Measurements from ENCODE around the gene NUP160.
"Not testable (repeated sequence)": the region's sequence is repeated elsewhere in the genome, so short reads cannot be mapped to it uniquely, and the experiment has no call there.

The NUP160 gene

GRCh38 chr11:47881145-47881544, 33.0 kb upstream of the NUP160 start:
- no peak for TF ChIP-seq EZH2 (IDR thresholded peaks at IDR 0.05)
- no peak for TF ChIP-seq FOXP2 (optimal IDR thresholded peaks at IDR 0.05; ENCODE audit: control extremely low read depth, extremely low read length, insufficient read depth)
- no peak for TF ChIP-seq POLR2AphosphoS5 (IDR thresholded peaks at IDR 0.05; ENCODE audit: borderline replicate concordance, low read depth, low read length)
- no peak for DNase-seq (ENCODE audit: low read depth, low spot score)
- Histone ChIP-seq H3K9me3 (ENCODE audit: low read depth, low read length) (no peaks in the 10 kb centered on the region), H3K9ac (ENCODE audit: insufficient read length) (no peak overlapping the region), H3K4me3 (no peak overlapping the region), H3K36me3 (ENCODE audit: insufficient read depth, low read length) (no peaks in the 10 kb centered on the region), H3K27ac (no peak overlapping the region)

- DNase-seq (ENCODE audit: low read depth, low spot score) = no peak
- no peaks in the 10 kb centered on the region for H3K9me3 ChIP-seq (ENCODE audit: low read depth, low read length)
- TF ChIP-seq FOXP2 (optimal IDR thresholded peaks at IDR 0.05; ENCODE audit: control extremely low read depth, extremely low read length, insufficient read depth) = no peak
- no peak for TF ChIP-seq EZH2 (IDR thresholded peaks at IDR 0.05)
- no peak for TF ChIP-seq POLR2AphosphoS5 (IDR thresholded peaks at IDR 0.05; ENCODE audit: borderline replicate concordance, low read depth, low read length)
- H3K4me3 ChIP-seq = no peak overlapping the region
- no peak overlapping the region for H3K9ac ChIP-seq (ENCODE audit: insufficient read length)
- H3K36me3 ChIP-seq (ENCODE audit: insufficient read depth, low read length) = no peaks in the 10 kb centered on the region
- H3K27ac ChIP-seq = no peak overlapping the region
These were observed 31.4 kb upstream of the NUP160 start for GRCh38 chr11:47879259-47880158.

GRCh38 chr11:47875858-47876257, 27.7 kb upstream of the NUP160 start:
- not testable (repeated sequence) for H3K36me3 ChIP-seq (ENCODE audit: insufficient read depth, low read length); H3K4me3 ChIP-seq; H3K9me3 ChIP-seq (ENCODE audit: low read depth, low read length); H3K27ac ChIP-seq; DNase-seq (ENCODE audit: low read depth, low spot score); H3K9ac ChIP-seq (ENCODE audit: insufficient read length)

- H3K4me3 ChIP-seq = no peak overlapping the region
- H3K36me3 ChIP-seq (ENCODE audit: insufficient read depth, low read length) = no peaks in the 10 kb centered on the region
- TF ChIP-seq EZH2 (IDR thresholded peaks at IDR 0.05) (no peak), FOXP2 (optimal IDR thresholded peaks at IDR 0.05; ENCODE audit: control extremely low read depth, extremely low read length, insufficient read depth) (no peak), POLR2AphosphoS5 (IDR thresholded peaks at IDR 0.05; ENCODE audit: borderline replicate concordance, low read depth, low read length) (no peak)
- DNase-seq (ENCODE audit: low read depth, low spot score) = no peak
- no peak overlapping the region for H3K9ac ChIP-seq (ENCODE audit: insufficient read length)
- no peaks in the 10 kb centered on the region for H3K9me3 ChIP-seq (ENCODE audit: low read depth, low read length)
- H3K27ac ChIP-seq = no peak overlapping the region
These were observed 22.3 kb upstream of the NUP160 start for GRCh38 chr11:47870404-47870803.

GRCh38 chr11:47869544-47870393, 21.6 kb upstream of the NUP160 start:
- TF ChIP-seq FOXP2 (optimal IDR thresholded peaks at IDR 0.05; ENCODE audit: control extremely low read depth, extremely low read length, insufficient read depth) (no peak), EZH2 (IDR thresholded peaks at IDR 0.05) (no peak), POLR2AphosphoS5 (IDR thresholded peaks at IDR 0.05; ENCODE audit: borderline replicate concordance, low read depth, low read length) (no peak)
- no peak for DNase-seq (ENCODE audit: low read depth, low spot score)
- Histone ChIP-seq H3K36me3 (ENCODE audit: insufficient read depth, low read length) (no peaks in the 10 kb centered on the region), H3K27ac (no peak overlapping the region), H3K9me3 (ENCODE audit: low read depth, low read length) (no peaks in the 10 kb centered on the region), H3K4me3 (no peak overlapping the region), H3K9ac (ENCODE audit: insufficient read length) (no peak overlapping the region)

- no peak overlapping the region for H3K9ac ChIP-seq (ENCODE audit: insufficient read length)
- no peak for DNase-seq (ENCODE audit: low read depth, low spot score)
- H3K9me3 ChIP-seq (ENCODE audit: low read depth, low read length) = no peaks in the 10 kb centered on the region
- no peaks in the 10 kb centered on the region for H3K36me3 ChIP-seq (ENCODE audit: insufficient read depth, low read length)
- H3K4me3 ChIP-seq = no peak overlapping the region
- no peak for TF ChIP-seq POLR2AphosphoS5 (IDR thresholded peaks at IDR 0.05; ENCODE audit: borderline replicate concordance, low read depth, low read length)
- no peak for TF ChIP-seq EZH2 (IDR thresholded peaks at IDR 0.05)
- TF ChIP-seq FOXP2 (optimal IDR thresholded peaks at IDR 0.05; ENCODE audit: control extremely low read depth, extremely low read length, insufficient read depth) = no peak
- no peak overlapping the region for H3K27ac ChIP-seq
These were observed 19.7 kb upstream of the NUP160 start for GRCh38 chr11:47867823-47868222.

- not testable (repeated sequence) for H3K4me3 ChIP-seq; H3K9ac ChIP-seq (ENCODE audit: insufficient read length); H3K27ac ChIP-seq; H3K9me3 ChIP-seq (ENCODE audit: low read depth, low read length); H3K36me3 ChIP-seq (ENCODE audit: insufficient read depth, low read length)
- peak; percentile 37 for DNase-seq (ENCODE audit: low read depth, low spot score)
These were observed 18.7 kb upstream of the NUP160 start for GRCh38 chr11:47866892-47867291.

- no peaks in the 10 kb centered on the region for H3K36me3 ChIP-seq (ENCODE audit: insufficient read depth, low read length)
- H3K27ac ChIP-seq = peak overlapping the region; percentile 99
- no peaks in the 10 kb centered on the region for H3K9me3 ChIP-seq (ENCODE audit: low read depth, low read length)
- no peak for DNase-seq (ENCODE audit: low read depth, low spot score)
- H3K4me3 ChIP-seq = peak overlapping the region; percentile 58
- peak overlapping the region; percentile 39 for H3K9ac ChIP-seq (ENCODE audit: insufficient read length)
- TF ChIP-seq FOXP2 (optimal IDR thresholded peaks at IDR 0.05; ENCODE audit: control extremely low read depth, extremely low read length, insufficient read depth) = no peak
- TF ChIP-seq EZH2 (IDR thresholded peaks at IDR 0.05) = no peak
- no peak for TF ChIP-seq POLR2AphosphoS5 (IDR thresholded peaks at IDR 0.05; ENCODE audit: borderline replicate concordance, low read depth, low read length)
These were observed 16.8 kb upstream of the NUP160 start for GRCh38 chr11:47864901-47865300.

Data from SK-N-MC (cell line).